GM23338 (cell line): ENCODE data around the gene GPR31. TPM values are rescaled to one million over a fixed set of nuclear protein-coding genes. Genes with fewer than 3 reads are reported as not detected.

Experiments
- polyA plus RNA-seq: library from polyadenylated mRNA; unstranded; fragments of >200 nt; fragmentation: Nextera tagmentation; extraction: Ambion mirVana; gene quantifications from 2 replicates; pipeline ENCODE4 v1.2.1, GENCODE V29; 2016
- total RNA-seq: library from RNA; depleted of rRNA; stranded (reverse); fragments of >200 nt; shearing (Covaris generic); gene quantifications from 2 replicates; pipeline ENCODE4 v1.2.3, GENCODE V29; 2014; rRNA removed

GPR31 gene
- total and polyA plus RNA-seq, 2 experiments from 2014 or later, result not detected

Other genes starting within 250 kb of the GPR31 start
- 51.4 and 62.8 TPM in 2 replicates for gene RNASET2, start 201.4 kb downstream of the GPR31 start, total RNA-seq
- gene RNASET2, start 201.4 kb downstream of the GPR31 start, polyA plus RNA-seq, result 40.5 and 44.3 TPM in 2 replicates
- gene CEP43, start 158.6 kb downstream of the GPR31 start, total RNA-seq, result 43.1 and 44.3 TPM in 2 replicates
- 33.8 and 39.9 TPM in 2 replicates for gene CEP43, start 158.6 kb downstream of the GPR31 start, polyA plus RNA-seq
- not detected in 2 replicates for gene CCR6, start 34.9 kb downstream of the GPR31 start, total RNA-seq
- not detected in 2 replicates for gene CCR6, start 34.9 kb downstream of the GPR31 start, polyA plus RNA-seq
- gene UNC93A, start 133.3 kb upstream of the GPR31 start, total RNA-seq, result 0.28 TPM in 1 of 2 replicates, not detected in the other
- gene UNC93A, start 133.3 kb upstream of the GPR31 start, polyA plus RNA-seq, result 0.18 and 0.47 TPM in 2 replicates
- not detected in 2 replicates for gene TTLL2, start 167.1 kb upstream of the GPR31 start, total RNA-seq
- gene TTLL2, start 167.1 kb upstream of the GPR31 start, polyA plus RNA-seq, result 0.14 TPM in 1 of 2 replicates, not detected in the other